Stimulated activated naive CD4-positive, alpha-beta T cell (primary cell): Measurements from ENCODE around the gene BRWD1.

Experiments used
- DNase-seq, 6 experiments: peaks; one replicate each; lab custom pipeline; 2025; lab: John Stamatoyannopoulos, UW

BRWD1 gene

DNA sequence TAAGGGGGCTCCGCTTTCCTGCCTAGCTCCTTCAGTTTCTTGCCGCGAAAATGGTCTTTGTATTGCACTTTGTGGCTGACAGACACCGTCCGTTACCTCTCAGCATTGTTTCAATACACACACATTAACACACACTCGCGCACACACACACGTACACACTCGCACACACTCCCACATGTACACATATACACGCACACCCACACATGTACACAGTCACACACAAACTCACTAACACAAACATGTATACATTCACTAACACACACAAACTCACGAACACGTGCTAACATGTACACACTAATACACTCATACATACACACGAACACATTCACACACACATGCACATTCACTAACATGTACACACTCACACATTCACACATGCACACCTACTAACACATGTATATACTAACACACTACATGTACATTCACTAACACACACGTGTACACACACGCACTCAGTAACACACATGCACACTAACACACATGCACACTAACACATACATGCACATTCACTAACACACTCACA, 179.1 kb downstream of the BRWD1 start:
- no peak for DNase-seq
